Neural cell (in vitro differentiated cells): ENCODE data around the gene TCF4.

Experiments used
- CTCF ChIP-seq: fragments of 450-650 bp; IDR thresholded peaks from 2 replicates; pipeline ENCODE4 v1.5.1; 2014; ENCODE audit warnings: antibody characterized with exemption, mild to moderate bottlenecking, moderate library complexity; ENCODE audit not compliant: poor library complexity, severe bottlenecking
- EP300 ChIP-seq: fragments of 450-650 bp; conservative IDR thresholded peaks from 2 replicates; pipeline ENCODE4 v1.6.1; 2014; ENCODE audit warnings: antibody characterized with exemption, mild to moderate bottlenecking, moderate library complexity; ENCODE audit not compliant: poor library complexity, severe bottlenecking
- EZH2 ChIP-seq: fragments of 200-600, 300-800 bp; shearing (Covaris generic), sonication (generic); IDR thresholded peaks from 2 replicates; pipeline ENCODE4 v1.6.1; 2014; ENCODE audit warnings: antibody characterized with exemption, low read length, borderline replicate concordance, mild to moderate bottlenecking; ENCODE audit not compliant: insufficient read depth, poor library complexity, severe bottlenecking
- POLR2AphosphoS5 ChIP-seq: IDR thresholded peaks from 2 replicates; pipeline ENCODE4 v1.6.1; 2012
- RAD21 ChIP-seq: fragments of 450-650 bp; conservative IDR thresholded peaks from 2 replicates; pipeline ENCODE4 v1.6.1; 2014; ENCODE audit warnings: antibody characterized with exemption, mild to moderate bottlenecking, moderate library complexity
- REST ChIP-seq: IDR thresholded peaks from 2 replicates; pipeline ENCODE4 v1.6.1; 2012; ENCODE audit warnings: borderline replicate concordance
- SMC3 ChIP-seq: fragments of 450-650 bp; conservative IDR thresholded peaks from 2 replicates; pipeline ENCODE4 v1.6.1; 2014; ENCODE audit warnings: antibody characterized with exemption, mild to moderate bottlenecking, moderate library complexity; ENCODE audit not compliant: poor library complexity

- TF ChIP-seq EZH2 (no peak), REST (no peak), POLR2AphosphoS5 (no peak), CTCF (no peak), RAD21 (no peak), EP300 (no peak), SMC3 (no peak)
Observed at GRCh38 chr18:55623626-55624025, 35.6 kb upstream of the TCF4 start.
